NCI-H1092 treated with DMSO at 0.1 percent for 48 hours (cell line): ENCODE data around the gene C3orf22.
"Not testable (repeated sequence)": the region's sequence is repeated elsewhere in the genome, so short reads cannot be mapped to it uniquely, and the experiment has no call there.

Experiments used
- DNase-seq: peaks from one replicate; lab custom pipeline; 2025; lab: John Stamatoyannopoulos, UW

The C3orf22 gene

DNA sequence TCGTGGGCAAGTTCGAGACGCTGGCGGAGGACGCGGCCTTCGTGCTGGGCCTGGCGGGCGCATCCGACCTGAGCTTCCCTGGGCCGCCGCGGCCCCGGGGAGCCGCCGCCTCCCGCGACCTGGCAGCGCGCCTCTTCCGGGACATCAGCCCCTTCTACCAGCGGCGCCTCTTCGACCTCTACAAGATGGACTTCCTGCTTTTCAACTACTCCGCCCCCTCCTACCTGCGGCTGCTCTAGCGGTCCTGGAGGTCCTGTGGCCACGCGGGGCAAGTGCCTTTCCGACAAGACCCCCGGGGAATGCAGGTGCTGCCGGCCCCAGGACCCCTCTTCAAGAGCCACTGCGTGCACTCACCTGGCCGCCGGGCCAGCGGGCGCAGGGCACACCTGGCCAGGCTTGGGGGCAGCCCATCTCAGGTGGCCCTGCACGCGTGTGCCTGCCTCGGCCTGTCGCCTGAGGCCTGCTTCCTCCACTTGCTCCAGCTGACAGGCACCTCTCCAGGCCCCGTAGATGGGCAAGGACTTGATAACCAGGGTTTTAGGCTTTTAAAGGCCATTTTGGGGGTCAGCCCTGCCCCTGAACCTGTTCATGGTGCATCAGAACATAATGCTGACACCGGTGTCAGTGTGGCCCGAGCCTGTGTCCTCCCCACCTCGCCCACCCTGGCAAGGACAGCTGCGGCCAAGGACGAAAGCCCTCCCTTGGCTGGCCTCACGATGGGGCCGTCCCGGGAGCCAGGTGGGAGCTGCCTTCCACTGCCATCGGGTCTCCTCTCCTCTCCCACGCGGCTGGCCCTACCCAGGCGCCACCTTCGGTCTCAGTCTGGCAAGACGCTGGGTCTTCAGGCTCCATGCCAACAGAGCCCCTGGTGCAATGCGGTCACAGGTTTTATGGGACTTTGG is 16.1 kb downstream of the C3orf22 start:
- DNase-seq = no peak

DNA sequence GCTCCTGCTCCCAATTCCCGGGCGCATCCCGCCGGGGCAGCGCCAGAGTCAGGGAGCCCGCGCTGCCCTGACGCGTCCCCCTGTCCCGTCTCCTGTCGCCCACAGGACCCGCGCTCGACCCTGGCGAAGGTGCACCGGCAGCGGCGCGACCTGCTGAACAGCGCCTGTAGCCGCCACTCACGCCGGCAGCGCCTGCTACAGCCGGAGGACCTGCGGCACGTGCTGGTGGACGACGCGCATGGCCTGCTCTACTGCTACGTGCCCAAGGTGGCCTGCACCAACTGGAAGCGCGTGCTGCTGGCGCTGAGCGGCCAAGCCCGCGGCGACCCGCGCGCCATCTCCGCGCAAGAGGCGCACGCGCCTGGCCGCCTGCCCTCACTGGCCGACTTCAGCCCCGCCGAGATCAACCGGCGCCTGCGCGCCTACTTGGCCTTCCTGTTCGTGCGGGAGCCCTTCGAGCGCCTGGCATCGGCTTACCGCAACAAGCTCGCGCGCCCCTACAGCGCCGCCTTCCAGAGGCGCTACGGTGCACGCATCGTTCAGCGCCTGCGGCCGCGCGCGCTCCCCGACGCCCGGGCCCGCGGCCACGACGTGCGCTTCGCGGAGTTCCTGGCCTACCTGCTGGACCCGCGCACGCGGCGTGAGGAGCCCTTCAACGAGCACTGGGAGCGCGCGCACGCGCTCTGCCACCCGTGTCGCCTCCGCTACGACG is 16.9 kb downstream of the C3orf22 start:
- DNase-seq = no peak

DNA sequence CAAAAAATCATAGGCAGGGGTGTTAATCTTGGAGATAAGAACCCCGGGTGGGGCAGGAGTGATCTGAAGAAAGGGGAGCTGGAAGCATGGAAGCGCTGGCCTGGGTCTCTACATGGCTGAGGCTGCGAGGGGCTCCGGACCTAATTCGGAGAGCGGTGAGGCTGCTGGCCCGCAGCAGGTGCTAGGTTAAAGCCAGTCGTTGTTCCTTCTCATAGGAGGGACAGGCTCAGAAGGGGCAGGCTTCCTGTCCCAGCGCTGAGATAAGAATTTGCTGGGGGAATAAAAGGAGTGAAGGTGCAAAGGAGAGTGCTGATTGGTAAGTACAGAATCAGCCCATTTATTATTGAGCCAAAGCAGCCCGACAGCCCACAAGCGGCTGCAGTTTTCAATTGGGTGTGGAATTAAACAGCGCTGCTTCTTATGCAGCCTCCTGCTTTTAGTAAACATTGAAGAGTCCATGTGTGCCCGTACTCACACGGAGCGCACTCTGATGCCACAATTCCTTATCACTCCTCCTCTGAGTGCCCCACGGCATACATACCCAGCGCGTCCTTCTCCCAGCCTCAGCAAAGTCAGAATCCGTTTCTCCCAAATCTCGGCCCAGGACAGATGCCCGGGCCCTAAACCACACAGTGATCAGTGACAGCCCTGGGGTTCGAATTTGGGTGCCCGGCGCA is 17.6 kb downstream of the C3orf22 start:
- no peak for DNase-seq

DNA sequence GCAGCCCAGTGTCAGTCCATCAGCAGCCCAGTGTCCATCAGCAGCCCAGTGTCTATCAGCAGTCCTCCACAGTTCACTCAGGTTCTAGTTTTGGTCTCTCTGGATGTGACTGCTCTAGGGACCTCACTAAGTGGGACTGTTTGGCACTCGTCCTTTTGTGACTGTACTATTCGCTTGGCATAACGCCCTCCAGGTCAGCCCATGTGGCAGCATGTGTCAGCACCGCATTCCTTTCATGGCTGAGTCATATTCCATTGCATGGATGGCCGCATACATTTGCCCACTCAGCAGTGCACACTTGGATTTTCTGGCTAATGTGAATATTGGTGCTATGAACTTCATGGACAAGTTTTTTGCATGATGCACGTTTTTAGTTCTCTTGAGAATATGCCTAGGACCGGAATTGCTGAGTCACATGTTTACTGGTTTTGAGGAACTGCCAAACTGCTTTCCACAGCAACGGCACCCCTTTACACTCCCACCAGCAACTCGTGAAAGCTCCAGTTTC is 18.3 kb downstream of the C3orf22 start:
- no peak for DNase-seq

DNA sequence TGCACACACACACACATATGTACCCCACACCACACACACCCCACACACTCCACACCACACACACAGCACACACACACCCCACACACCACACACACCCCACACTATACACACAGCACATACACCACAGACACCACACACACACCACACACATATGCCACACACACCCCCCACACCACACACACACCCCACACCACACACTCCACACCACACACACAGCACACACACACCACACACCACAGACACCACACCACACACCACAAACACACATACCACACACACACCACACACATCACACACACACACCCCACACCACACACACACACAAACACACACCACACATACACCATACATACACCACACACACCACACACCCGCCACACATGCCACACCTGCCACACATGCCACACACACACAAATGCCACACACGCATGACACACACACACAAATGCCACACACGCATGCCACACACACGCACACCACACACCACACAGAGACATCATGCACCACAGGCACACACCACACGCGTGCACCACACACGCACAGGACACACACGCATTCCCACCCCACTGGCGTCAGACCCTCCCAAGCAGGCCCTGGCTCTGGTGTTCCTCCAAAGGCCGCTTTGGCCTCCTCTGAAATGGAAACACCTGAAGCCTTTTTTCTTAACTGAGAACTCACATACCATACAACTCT is 19.0 kb downstream of the C3orf22 start:
- DNase-seq = no peak

DNA sequence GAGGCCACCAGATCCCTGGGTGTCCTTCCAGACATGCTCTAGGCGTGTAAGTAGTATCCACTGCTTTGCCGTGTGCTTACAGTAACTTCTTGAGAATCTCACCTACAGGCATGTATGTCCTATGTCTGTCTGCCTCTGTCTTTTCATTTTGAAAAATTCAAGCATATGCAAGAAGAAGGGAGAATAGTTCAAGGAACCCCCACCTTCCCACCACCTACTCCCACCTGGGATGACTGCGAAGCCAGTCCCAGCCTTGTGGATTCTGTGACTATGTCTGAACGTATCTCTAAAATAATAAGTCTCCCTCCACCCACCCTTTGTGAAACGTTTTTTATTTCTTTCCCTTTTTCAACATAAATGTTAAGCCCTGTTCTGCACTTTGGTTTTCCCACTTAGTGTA is 19.8 kb downstream of the C3orf22 start:
- DNase-seq = no peak

DNA sequence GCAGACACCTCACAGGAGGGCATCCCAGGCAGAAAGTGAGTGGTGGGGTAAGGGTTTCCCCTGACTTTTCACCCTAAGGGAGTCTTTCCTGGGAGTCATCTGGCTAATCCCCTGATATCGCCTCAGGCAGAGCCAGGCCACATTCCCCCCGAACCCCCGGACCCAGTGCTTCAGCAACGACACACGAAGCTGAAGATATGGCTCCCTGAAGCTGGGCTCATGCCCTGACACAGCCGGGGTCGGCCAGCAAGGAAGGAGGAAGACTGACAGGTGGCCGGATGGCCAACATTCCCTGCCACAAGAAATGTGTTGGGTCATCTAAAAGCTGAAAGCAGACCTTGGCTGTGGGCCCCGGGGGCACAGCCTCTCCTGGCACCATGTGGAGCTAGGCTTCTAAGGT is 20.4 kb downstream of the C3orf22 start:
- no peak for DNase-seq

DNA sequence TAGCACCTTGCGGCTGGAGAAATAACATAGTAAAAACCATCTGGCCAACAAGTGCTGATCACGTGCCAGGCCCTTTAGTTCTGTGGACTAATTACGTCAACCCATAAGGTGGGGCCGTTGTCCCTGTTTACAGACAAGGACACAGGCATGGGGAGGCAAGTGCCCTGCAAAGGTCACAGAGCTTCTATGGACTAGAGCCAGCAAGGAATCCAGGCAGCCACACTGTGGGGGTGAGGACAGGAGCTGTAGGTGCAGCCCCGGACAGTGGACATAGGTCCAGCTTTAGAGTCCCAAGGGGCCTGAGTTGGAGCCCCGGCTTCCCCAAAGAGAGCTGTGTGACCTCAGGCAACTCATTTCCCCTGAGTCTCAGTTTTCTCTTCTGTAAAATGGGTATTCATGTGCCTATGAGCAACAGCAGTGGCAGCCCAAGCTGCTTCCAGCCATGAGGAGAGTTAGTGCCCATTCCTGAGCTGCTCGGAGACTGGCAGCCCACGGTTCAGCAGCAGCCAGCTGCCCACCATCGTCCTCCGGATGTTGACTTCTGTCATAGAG is 20.9 kb downstream of the C3orf22 start:
- DNase-seq = peak; percentile 17

DNA sequence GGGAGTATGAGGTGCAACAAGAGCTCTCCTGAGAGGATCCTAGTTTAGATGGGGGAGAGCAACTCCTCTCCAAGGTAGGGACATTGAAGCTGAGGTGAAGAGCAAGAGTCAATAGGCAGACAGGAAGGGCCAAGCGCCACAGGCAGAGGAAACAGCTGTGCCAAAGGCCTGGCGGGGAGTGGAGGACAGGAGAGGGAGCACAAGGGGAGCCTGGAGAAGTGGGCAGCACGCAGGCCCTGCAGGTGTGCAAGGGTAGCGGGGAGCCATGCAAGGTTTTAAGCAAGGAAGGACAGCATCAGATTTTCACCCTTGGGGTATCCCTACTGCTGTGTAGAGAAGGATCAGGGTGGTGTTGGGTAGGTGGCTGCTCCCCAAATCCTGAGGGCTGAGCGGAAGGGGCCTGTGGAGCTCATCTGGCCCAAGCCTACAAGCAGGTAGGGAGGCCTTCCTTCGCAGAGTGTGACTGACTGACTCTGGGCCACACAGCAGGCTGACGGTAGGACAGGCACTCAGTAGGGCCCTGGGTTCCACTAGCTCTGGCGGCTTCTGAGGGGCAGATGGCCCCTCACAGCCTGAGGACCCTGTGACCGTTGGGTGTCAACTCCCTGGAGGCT is 21.5 kb downstream of the C3orf22 start:
- DNase-seq = peak; percentile 25

DNA sequence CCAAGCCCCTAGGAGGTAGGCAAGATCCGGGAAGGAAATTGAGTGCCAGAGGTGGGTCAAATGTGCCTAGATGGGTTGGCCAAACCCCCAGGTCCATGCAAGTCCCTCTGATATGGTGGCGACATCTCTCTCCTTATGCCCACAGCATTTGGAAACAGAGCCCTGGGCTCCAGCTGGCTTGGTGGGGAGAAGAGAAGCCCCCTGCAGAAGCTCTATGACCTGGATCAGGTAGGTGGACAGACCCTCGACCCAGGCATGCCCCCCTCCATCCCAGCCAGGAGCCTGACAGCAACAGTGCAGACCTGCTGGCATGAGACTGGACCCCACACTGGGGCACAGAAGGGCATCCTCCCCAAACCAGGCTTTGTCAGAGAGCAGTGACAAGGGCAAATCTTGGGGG is 22.6 kb downstream of the C3orf22 start:
- DNase-seq = no peak

DNA sequence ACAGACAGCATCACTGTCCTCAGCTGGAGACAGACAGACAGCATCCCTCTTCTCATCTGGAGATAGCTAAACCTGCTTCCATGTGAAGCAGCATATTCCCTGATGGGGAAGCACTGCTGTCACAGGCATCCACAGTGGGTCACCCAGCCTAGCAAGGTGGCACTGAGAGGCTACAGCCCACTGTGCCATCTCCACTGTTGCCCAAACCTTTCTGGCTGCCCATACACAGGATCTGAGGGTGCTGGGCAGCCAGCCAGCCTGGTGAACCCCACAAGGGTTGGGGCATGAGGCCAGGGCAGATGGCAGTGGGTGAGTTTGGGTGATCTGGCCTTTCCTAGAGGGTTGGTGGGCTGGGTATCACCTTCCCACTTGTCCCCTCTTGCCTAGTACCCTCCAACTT is 23.1 kb downstream of the C3orf22 start:
- no peak for DNase-seq

DNA sequence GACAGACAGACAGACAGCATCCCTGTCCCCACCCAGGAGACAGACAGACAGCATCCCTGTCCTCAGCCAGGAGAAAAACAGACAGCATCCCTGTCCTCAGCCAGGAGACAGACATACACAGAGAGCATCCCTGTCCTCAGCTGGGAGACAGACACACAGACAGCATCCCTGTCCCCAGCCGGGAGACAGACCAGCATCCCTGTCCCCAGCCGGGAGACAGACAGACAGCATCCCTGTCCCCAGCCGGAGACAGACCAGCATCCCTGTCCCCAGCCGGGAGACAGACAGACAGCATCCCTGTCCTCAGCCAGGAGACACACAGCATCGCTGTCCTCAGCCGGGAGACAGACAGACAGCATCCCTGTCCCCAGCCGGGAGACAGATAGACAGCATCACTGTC is 24.0 kb downstream of the C3orf22 start:
- DNase-seq = not testable (repeated sequence)

DNA sequence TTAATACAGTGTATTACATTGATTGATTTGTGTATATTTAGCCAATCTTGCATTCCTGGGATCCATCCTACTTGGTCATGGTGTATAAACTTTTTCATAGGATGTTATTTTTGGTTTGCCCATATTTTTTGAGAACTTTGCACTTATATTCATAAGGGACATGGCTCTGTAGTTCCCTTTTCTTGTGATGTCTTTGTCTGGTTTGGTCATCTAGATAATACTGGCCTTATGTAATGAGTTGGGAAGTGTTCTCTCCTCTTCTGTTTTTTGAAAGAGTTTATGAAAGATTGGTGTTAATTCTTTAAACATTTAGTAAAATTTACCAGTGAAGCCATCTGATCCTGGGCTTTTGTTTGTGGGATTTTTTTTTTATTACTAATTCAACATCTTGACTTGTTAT is 25.2 kb downstream of the C3orf22 start:
- no peak for DNase-seq

DNA sequence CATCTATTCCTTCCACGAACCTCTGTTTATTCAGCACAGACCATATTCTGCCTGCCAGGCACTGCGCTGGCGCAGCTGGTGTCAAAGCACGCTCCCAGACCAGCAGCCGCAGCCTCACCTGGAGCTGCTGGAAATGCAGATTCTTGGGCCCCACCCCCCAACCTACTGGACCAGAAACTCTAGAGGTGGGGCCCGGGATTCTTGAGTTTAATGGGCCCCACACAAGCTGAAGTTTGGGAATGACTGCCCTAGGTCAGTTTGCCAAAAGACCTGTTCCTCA is 27.7 kb downstream of the C3orf22 start:
- no peak for DNase-seq

DNA sequence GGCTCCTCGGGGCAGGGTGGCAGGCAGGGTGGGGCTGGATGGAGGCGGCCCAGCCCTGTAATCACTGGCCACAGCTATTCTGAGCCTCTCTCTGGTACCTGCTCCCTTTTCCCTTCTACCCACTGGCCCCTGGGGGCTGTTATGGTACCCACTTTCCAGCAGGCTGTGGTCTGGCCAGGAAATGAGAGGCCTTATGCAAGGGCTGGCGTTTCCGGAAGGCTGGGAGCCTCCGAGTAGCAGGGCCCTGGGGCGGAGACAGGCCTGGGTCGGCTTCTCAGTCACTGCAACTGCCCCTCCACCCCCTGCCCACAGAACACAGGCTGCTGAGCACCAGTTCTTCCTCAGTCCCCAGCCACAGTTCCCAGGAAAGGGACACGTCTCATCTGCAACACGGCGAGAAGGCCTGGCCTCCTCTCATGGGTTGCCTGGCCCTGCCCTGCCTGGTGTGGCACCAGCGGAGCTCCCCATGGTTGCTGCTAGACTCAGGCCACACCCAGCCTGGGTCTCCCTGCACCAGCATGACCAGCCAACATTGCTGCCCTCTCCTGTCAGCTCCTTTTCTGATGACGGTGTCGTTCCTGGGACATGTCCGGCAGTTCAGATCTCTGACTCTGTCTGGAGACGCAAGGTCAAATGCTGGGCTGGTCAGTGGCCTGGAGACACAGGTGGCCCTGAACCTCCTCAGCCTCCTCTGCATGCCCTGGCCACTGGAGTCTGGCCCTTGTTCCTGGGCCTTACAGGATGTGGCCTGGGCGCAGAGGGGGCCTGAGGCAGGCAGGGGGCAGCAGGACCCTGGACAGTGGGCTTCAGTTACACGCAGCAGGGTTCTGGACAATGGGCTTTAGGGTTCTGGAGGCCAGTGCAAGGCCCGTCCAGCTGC is 28.3 kb downstream of the C3orf22 start:
- DNase-seq = no peak

DNA sequence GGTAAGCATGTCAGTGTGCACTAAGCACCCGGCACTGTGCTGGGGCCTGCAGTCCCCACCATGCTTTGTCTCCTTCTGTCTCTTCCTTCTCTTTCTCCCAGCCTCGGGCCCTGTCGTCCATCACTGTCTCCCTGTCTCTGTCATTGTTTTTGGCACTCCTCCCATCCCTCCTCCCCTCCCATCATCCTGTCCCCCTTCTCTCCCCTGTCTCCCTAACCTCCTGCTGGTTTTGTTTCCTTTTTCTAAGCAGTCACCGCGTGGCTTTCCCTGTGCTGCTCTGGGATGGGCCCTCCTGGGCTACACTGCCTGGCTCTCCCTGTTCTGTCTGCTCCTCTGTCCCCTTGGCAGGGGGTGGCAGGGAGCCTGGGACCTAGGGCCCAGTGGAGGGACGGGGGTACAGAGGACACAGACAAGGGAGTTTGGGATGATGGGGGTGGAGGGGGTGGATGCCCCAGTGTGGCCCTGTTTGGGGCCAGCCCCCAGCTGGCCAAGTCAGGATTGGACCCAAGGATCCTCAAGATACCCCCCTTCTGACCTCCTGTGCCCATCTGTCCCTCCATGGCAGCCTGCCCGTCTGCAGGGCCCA is 29.1 kb downstream of the C3orf22 start:
- no peak for DNase-seq

DNA sequence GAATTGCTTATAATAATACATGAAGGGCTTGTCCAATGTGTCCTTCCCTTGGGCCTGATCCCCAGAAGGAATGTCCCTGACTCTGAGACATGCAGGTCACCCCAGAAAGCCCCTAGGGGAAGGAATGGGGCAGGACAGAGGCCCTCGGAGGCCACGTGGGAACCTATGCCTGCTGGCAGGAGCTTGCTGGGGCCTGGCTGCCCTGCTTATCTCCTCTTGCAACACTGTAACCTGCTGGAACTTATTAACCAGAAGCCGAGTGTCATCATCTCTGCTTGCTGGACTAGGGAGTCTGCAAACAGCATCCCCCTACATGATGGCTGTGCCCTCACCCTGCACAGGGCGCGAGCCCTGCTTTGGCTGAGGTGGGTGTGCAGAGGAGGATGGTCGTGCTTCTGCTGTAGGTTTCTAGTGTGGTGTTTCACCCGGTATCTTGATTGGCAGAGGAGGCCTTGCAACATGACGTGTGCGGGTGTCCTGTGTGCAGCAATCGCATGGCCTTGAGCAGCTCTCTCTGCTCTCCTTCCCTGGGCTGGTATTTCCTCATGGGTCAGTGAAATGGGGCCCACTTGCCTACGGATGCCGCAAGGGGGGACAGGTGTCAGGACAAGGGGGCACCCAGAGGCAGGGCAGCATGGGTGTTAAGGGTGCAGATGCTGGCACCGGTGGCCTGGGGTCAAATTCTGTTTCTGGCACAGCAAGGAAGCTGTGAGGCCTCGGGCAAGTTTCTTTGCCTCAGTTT is 29.8 kb downstream of the C3orf22 start:
- no peak for DNase-seq

DNA sequence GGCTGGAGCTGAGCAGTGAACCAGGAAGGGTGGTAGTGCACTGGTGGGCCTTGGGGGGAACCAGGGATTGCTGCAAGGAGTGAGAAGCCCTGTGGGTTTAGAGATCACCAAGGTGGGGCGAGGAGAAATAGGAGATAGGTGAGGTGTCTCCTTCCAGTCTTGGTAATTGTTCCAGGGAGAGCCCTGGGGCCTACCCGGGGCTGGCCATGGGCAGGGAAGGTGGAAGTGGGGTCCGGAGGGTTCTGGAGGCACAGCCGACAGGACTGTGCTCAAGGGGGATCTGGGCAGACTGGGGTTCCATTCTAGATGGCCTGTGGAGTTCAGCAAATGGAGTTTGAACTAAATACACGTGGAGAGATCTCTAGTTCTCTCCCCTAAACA is 30.3 kb downstream of the C3orf22 start:
- no peak for DNase-seq

DNA sequence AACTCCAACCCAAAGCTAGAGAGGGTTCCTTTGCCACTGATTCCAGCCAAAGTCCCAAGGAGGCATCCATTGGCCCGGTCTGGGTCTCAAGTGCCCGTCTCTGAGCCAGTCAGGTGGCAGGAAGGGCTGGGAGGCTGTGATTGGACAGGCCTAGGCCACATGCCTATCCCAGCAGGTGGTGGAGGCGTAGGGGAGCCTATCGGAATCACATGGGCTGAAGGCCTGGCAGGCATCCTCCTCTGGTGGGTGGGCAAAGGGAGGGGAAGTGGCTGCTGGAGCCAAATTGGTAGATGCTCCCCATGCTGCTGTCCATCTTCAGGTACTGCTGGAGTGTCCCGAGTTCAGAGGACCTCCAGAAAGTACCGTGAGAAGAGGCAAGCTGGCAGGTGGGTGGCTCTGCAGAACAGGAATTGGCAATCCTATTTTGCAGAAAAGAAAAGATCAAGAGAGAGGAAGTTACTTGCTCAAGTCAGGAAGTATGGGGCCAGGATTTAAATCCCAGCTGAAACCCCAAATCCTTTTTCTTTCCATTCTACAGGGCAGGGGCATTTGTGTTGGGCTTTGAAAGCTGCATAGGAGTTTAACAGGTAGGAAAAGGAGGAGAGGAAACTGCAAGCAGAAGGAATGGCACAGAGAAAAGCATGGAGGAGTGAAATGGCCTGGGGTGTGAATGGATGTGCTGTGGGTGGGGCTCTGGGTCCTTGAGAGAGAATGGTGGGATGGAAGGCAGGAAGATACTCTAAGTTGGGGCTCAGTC is 31.1 kb downstream of the C3orf22 start:
- no peak for DNase-seq
